SKM-1 treated with dmso at 0.1 percent for 144 hours (cell line): ENCODE results near the gene SVIL.
"Not testable (repeated sequence)": the region's sequence is repeated elsewhere in the genome, so short reads cannot be mapped to it uniquely, and the experiment has no call there.

ENCODE experiments used
- DNase-seq: peaks from one replicate; lab custom pipeline; 2025; ENCODE audit not compliant: unreplicated experiment; lab: John Stamatoyannopoulos, UW

Gene SVIL

DNA sequence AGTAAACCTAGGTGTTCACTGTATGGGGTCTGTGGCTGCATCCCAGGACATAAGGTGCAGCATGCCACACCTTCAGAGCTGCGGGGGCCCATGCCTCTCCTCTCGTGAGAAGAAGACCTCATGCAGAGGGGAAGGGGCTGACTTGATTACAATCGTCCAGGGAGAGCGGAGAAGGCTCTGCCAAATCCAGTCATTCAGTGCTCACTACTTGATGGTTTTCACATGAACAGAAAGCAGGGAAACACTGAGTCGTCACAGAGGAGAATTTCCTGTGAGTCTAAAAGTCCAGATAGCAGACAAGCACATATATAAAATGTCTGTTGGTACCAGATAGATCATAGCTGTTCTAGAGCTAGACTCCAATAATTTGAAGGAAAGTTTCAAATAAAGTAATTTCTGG, 52.0 kb downstream of the SVIL start:
- DNase-seq, result not testable (repeated sequence)

DNA sequence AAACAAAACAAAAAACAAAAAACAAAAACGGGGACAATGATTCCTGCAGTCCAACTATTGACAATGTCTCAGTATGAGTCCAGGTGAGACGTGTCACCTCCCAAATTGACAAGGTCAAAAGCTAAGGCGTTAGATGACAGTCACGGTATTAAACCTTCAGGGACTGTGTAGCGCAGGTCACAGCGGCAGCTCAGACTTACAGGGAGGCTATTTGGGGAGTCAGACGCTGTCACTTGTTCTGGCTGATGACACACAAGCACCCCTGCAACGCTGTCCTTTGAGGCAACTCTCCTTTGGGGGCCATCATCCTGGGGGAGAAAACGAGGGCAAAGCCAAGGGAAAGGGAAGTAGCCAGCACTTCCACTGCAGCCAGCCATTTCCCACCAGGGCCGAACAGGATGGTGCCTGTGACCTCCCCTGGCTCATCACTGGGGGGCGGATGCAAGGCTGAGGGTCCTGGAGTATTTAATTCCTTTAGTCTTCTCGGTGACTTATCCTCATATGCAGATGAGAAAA, 55.3 kb downstream of the SVIL start:
- DNase-seq, result no peak

DNA sequence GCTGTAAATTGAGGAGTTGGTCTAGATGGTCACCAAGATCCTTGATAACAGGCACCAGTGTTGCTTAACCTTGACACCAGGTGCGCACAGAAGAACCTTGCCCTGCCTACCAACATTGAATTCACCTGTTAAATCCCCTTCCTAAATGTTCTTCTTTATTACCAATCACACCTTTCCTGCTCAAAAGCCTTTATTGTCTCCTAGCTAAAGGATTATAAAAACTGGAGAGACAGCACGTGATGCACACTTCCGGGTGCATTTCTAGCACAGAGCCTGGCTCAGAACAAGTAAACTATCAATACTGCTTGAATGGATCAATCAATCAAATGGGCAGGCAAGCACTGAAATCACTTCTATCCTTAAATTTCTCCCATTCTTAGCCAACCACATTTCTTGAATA, 56.3 kb downstream of the SVIL start:
- DNase-seq, result no peak

GRCh38 chr10:29576681-29577080, 58.1 kb downstream of the SVIL start:
- no peak for DNase-seq

- DNase-seq, result no peak
These were observed 59.7 kb downstream of the SVIL start for GRCh38 chr10:29575098-29575455.

- DNase-seq, result not testable (repeated sequence)
These were observed 60.3 kb downstream of the SVIL start for GRCh38 chr10:29574212-29575097.

GRCh38 chr10:29570248-29570647, 64.5 kb downstream of the SVIL start:
- not testable (repeated sequence) for DNase-seq

DNA sequence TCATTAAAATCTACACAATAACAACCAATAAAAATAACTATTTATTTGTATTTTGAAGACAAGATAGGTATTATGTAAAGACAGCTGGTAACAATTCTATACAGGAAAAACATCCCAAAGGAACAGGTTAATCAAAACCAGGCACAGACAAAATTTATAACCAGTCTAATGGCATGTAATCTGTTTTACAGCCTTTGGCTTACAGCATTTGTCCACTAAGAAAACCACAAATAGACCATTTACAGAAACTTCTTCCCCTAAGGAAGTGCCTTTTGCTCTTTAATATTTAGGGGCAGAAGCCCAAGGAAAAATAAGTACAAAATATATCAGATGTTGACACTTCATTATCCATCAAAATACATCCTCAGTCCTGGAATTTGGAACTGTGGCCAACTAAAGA, 65.0 kb downstream of the SVIL start:
- no peak for DNase-seq

DNA sequence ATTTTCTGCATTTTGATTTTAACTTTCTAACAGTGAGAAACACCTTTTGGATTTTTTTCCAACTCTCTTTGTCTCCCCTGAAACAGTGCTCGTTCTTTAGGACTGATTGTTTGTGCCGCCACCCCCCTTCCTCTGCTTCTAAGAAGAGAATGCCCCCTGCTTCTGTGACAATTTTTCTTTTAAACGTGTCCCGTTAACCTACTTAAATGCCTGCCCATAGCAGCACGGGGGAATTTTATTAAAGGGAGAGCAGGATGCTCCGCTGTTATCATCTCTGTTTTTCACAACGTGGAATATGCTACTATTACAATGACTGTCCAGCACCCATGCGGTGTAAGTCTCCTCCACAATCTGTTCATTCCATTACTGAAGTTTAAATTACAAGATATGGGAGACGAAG, 67.8 kb downstream of the SVIL start:
- DNase-seq, result no peak

GRCh38 chr10:29566209-29566608, 68.6 kb downstream of the SVIL start:
- not testable (repeated sequence) for DNase-seq

DNA sequence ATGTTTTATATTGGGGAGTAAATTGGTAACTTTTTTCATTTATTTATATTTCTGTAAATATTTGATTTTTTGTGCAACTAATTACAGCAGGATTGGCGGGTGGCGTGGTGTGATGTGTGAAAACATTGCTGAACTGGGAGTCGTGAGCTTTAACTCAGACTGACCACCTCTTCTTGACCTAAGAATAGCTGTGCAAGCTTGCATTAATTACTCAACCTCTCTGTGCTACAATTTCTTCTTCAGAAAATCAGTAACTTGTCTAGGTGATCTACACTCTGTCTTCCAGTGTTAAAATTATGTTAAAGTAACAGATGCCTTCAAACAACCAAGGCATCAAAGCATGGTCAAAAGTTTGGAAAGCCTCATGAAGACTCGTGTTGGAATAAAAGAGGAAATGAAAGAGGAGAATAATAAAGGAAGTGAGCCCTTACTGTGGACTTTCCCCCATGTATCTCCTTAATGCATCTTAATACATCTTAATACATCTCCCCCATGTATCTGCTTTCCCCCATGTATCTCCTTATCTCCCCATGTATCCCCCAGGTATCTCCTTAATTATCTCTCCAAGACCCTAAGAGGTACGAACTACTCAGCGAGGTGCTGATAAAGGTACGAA, 71.2 kb downstream of the SVIL start:
- DNase-seq, result peak; percentile 9

DNA sequence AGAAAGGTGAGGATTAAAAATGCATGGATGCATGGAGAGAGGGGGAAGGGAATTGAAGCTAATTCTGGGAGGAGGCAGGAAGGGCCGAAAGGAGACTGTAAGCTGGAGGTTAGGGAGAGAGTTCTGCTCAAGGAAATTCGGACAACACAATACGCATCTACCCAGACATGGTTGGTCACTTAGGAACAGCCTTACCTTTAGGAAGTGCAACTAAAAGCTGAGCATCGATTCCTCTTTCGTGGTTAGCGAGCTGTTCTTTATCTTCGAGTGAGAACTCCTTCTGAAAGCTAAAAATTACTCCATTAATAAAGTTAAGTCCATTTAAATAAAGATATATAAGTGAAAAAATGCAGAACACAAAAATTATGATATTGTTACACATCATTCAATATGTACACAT, 71.8 kb downstream of the SVIL start:
- DNase-seq, result not testable (repeated sequence)

DNA sequence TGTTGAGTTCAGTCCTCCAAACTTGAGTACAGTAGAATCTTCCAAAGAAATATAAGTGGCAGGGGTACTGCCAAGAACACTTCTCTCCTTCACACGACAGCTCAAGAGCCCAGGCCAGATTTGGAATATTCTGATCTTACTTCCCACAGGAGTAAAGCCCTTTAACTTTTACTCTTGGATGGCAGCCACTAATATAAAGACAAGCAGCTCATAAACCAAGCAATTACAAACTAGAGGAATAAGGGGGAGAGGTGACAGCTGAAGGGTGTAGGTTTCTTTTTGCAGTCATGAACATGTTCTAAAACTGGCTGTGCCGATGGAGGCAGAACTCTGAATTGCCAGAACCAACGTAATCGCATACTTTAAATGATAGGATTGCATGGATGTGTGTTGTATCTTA, 74.8 kb downstream of the SVIL start:
- DNase-seq, result no peak

DNA sequence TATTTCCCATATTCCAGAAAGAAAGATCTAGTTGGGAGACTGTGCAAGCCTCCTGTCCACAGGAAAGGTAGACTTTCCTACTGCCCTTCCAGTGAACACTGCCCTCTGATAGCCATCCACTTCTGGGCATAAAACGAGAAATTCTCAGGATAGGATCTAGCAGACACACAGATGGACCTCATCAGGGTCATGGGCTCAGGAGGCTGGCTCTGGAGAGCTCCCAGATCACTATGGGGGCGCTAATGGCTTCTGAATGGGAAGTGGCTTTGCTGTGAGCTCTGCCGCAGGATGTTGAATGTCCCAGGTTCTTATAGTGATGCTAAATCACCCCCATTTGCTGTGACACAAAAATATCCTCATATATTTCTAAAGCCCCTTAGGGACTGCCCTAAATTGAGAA, 77.1 kb downstream of the SVIL start:
- no peak for DNase-seq

- no peak for DNase-seq
These were observed 78.9 kb downstream of the SVIL start for GRCh38 chr10:29555746-29556481.

GRCh38 chr10:29555091-29555745, 79.6 kb downstream of the SVIL start:
- no peak for DNase-seq

DNA sequence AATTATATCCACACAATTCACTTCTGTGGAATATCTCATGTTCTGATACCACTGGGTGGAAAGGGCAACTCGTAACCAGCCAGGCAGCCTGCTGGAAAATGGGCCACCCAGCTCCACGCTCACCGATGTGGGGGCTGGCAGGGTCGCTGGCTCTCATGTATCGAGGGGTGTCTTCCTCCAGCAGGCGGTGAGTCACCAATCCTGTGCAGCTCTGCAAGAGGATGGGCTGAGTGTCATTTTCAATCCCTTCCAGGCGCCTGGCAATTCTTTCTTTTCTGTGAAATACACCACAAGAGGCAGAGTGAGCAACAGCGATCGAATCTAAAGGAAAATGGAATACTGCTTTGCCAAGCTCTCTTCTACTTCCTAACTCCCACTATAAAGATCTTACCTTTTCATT, 80.1 kb downstream of the SVIL start:
- no peak for DNase-seq

- no peak for DNase-seq
These were observed 81.1 kb downstream of the SVIL start for GRCh38 chr10:29553544-29554250.

DNA sequence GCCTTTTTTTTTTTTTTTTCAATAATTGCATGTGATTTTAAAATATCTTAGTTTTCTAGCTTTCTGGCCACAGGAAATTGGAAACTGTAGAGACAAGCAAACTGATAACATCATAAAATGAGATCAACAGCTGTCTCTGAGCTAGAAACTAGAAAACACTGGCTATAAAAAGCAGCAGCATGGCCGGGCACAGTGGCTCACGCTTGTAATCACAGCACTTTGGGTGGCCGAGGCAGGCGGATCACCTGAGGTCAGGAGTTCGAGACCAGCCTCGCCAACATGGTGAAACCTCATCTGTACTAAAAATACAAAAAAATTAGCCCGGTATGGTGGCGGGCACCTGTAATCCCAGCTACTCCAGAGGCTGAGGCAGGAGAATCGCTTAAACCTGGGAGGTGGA, 81.7 kb downstream of the SVIL start:
- not testable (repeated sequence) for DNase-seq

- DNase-seq, result not testable (repeated sequence)
These were observed 85.3 kb downstream of the SVIL start for GRCh38 chr10:29549493-29549892.
